ENCODE data around the gene NUCKS1.

The NUCKS1 gene

DNA sequence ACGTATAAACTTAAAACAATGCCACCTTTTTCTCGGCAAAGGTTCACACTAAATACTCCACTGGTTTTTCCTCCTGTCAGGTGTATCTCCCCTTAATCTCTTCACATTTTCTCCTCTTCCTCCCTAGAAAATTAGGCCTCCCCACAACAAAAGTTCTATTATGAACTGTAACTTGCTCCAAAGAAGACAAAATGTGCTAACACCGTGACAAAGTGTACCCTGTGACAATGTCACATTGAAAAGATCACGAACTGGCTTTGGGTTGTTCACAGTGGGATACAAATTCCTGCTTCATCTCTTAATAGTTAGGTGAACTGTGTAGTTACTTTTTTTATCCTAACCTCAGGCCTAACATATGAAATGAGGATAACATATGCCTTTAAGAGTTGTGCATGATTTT lies 6.0 kb downstream of the NUCKS1 start:
- POLR2A ChIA-PET = no interaction called here

DNA sequence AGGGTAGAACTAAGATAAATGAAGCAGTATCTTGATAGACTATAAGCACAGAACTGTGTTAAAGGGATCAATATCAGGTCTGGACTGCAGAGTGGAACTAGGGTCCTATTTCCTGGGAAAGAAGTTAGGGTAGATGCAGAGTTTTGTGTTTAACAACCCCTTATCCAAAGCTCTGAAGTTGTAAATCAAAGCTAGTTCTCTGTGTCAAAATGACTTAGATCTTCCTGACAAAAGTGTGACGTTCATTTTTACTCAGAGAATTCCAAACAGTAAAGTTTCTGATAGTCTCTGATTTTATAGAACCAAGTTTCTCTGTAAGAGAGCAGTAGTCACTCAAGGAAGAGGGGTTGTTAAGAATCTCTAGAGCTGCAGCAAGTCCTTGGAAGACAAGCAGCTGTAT lies 8.3 kb downstream of the NUCKS1 start:
- ChIA-PET CTCF (interaction anchor here (2.1 to 2.5 kb wide), 2 partner anchors 31 to 84 kb away, joined by 9 read pairs; no protein-coding TSS in a partner anchor), POLR2A (no interaction called here)
- DNase-seq (ENCODE audit: extremely low spot score) = no peak
- TF ChIP-seq CTCF (IDR thresholded peaks at IDR 0.05; ENCODE audit: control extremely low read depth, extremely low read depth, low read depth, missing control alignments) = no peak

More for the DNA sequence above, 6.0 kb downstream of the NUCKS1 start:
- DNase-seq (ENCODE audit: extremely low spot score) = no peak
- CTCF ChIA-PET = interaction anchor here (2.5 kb wide), 1 partner anchor 33 kb away, joined by 9 read pairs; no protein-coding TSS in a partner anchor
- no peak for TF ChIP-seq CTCF (IDR thresholded peaks at IDR 0.05; ENCODE audit: control extremely low read depth, extremely low read depth, low read depth, missing control alignments)

DNA sequence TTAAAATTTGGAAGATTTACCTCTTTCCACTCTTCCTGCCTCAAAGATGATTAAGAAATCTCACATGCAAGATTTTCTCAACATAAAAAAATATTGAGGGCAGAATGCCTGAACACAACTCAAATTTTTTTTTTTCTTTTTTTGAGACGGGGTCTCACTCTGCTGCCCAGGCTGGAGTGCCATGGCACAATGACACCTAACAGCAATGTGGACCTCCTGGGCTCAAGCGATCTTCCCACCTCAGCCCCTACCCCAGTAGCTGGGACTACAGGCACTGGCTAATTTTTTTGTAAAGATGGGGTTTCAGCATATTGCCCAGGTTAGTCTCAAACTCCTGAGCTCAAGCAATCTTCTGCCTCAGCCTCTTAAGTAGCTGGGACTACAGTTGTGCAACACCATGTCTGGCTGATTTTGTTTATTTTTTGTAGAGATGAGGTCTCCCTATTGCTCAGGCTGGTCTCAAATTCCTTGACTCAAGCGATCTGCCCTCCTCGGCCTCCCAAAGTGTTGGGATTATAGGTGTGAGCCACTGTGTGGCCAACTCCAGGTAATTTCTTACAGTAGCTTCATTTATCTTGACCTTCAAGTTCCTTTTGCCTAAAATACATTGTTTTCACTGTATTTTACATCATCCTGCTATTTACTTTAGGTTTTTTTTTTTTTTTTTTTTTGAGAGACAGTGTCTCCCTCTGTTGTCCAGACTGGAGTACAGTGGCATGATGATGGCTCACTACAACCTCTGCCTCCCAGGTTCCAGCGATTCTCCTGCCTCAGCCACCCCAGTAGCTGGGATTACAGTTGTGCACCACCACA lies 10.4 kb downstream of the NUCKS1 start:
- no peak for DNase-seq (ENCODE audit: extremely low spot score)
- no peak for TF ChIP-seq CTCF (IDR thresholded peaks at IDR 0.05; ENCODE audit: control extremely low read depth, extremely low read depth, low read depth, missing control alignments)
- ChIA-PET POLR2A (interaction anchor here (0.6 kb wide), 1 partner anchor 1179 kb away, joined by 3 read pairs; no protein-coding TSS in a partner anchor), CTCF (interaction anchor here (0.9 to 1.7 kb wide), 8 partner anchors 8 to 148 kb away, joined by 3 to 8 read pairs (median 4); no protein-coding TSS in a partner anchor)

- TF ChIP-seq CTCF (IDR thresholded peaks at IDR 0.05; ENCODE audit: control extremely low read depth, extremely low read depth, low read depth, missing control alignments) = no peak
- DNase-seq (ENCODE audit: extremely low spot score) = no peak
- POLR2A ChIA-PET = no interaction called here
- CTCF ChIA-PET = interaction anchor here (1.4 to 2.0 kb wide), 2 partner anchors 23 to 77 kb away, joined by 7 to 10 read pairs; no protein-coding TSS in a partner anchor
These were observed 14.8 kb downstream of the NUCKS1 start for GRCh38 chr1:205735218-205735617.

DNA sequence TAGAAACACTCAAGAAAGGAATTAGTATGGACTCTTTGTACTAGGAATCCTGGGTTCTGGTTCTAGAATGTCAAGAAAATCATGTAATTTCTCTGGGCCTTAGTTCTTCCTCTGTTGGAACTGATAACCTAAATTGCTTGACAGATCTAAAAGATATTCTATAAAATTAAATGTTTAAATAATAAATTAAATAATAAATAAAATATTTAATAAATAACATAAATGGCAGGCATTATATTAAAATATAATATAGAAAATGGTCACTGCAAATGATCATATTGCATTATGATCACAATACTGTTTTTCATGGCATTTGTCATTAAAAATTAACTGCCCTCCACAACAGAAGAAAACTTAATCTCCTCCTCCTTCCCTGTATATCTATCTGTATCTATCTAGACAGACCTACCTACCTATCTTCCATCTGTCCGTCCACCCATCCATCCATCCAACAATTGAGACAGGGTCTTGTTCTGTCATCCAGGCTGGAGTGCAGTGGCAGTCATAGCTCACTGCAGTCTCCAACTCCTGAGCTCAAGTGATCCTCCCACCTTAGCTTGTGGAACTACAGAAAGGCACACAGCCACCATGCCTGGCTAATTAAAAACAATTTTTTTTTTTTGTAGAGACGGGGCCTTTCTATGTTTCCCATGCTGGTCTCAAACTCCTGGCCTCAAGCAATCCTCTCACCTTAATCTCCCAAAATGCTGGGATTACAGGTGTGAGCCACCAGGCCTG lies 16.4 kb downstream of the NUCKS1 start:
- CTCF ChIA-PET = interaction anchor here (0.7 to 4.5 kb wide), 2 partner anchors 13 to 22 kb away, joined by 3 to 42 read pairs; no protein-coding TSS in a partner anchor
- TF ChIP-seq CTCF (IDR thresholded peaks at IDR 0.05; ENCODE audit: control extremely low read depth, extremely low read depth, low read depth, missing control alignments) = no peak
- DNase-seq (ENCODE audit: extremely low spot score) = no peak
- POLR2A ChIA-PET = no interaction called here

GRCh38 chr1:205729945-205730610 lies 19.9 kb downstream of the NUCKS1 start:
- DNase-seq (ENCODE audit: extremely low spot score) = no peak
- TF ChIP-seq CTCF (IDR thresholded peaks at IDR 0.05; ENCODE audit: control extremely low read depth, extremely low read depth, low read depth, missing control alignments) = no peak
- POLR2A ChIA-PET = no interaction called here
- CTCF ChIA-PET = interaction anchor here (1.3 to 4.5 kb wide), 3 partner anchors 18 to 247 kb away, joined by 3 to 42 read pairs (median 7); no protein-coding TSS in a partner anchor

Measured in GM10248 (cell line).